ENCODE data around the gene HOXB8. TPM values are rescaled to one million over a fixed set of nuclear protein-coding genes. Genes with fewer than 3 reads are reported as not detected.

HOXB8 gene
- total RNA-seq, 2 experiments from 2014 or later: not detected

- Mint-ChIP-seq H3K27me3 (peaks cover 21% of the 10 kb centered on the region), H3K9me3 (no peaks in the 10 kb centered on the region), H3K36me3 (ENCODE audit: low read depth) (no peaks in the 10 kb centered on the region), H3K4me1 (ENCODE audit: low read depth) (peaks cover 27% of the 10 kb centered on the region), H3K27ac (no peak overlapping the region), H3K4me3 (no peak overlapping the region)
- CTCF ChIA-PET: no interaction called here
- intact Hi-C loops (cut with micrococcal nuclease): no loop called here
- ATAC-seq (no peak), DNase-seq (no peak)
- no peak for TF ChIP-seq CTCF (IDR thresholded peaks at IDR 0.05)
- POLR2A ChIA-PET: interaction anchor here (0.7 to 1.9 kb wide), 3 partner anchors 10 to 53 kb away, joined by 3 to 5 read pairs (median 3); no protein-coding TSS in a partner anchor
These were observed 39.2 kb downstream of the HOXB8 start for GRCh38 chr17:48575673-48576478.

- TF ChIP-seq CTCF (IDR thresholded peaks at IDR 0.05): no peak
- Mint-ChIP-seq H3K9me3 (no peaks in the 10 kb centered on the region), H3K4me1 (ENCODE audit: low read depth) (peaks cover 25% of the 10 kb centered on the region), H3K27ac (no peak overlapping the region), H3K36me3 (ENCODE audit: low read depth) (no peaks in the 10 kb centered on the region), H3K4me3 (no peak overlapping the region), H3K27me3 (peaks cover 14% of the 10 kb centered on the region)
- POLR2A ChIA-PET: no interaction called here
- DNase-seq (no peak), ATAC-seq (no peak)
- CTCF ChIA-PET: interaction anchor here (0.8 to 1.1 kb wide), 3 partner anchors 8 to 223 kb away, joined by 3 to 6 read pairs (median 3); partner anchors contain the start of gene HOXB5
- intact Hi-C loops (cut with micrococcal nuclease): no loop called here
These were observed 40.0 kb downstream of the HOXB8 start for GRCh38 chr17:48575066-48575582.

GRCh38 chr17:48574505-48575065, 40.5 kb downstream of the HOXB8 start:
- ChIA-PET POLR2A (no interaction called here), CTCF (interaction anchor here (0.6 to 1.1 kb wide), 6 partner anchors 8 to 228 kb away, joined by 3 to 6 read pairs (median 3); partner anchors contain the start of gene HOXB5)
- Mint-ChIP-seq H3K9me3 (no peaks in the 10 kb centered on the region), H3K4me1 (ENCODE audit: low read depth) (peaks cover 22% of the 10 kb centered on the region), H3K4me3 (no peak overlapping the region), H3K27ac (no peak overlapping the region), H3K36me3 (ENCODE audit: low read depth) (no peaks in the 10 kb centered on the region), H3K27me3 (peaks cover 10% of the 10 kb centered on the region)
- DNase-seq (no peak), ATAC-seq (no peak)
- intact Hi-C loops (cut with micrococcal nuclease): no loop called here
- no peak for TF ChIP-seq CTCF (IDR thresholded peaks at IDR 0.05)

- Mint-ChIP-seq H3K4me1 (ENCODE audit: low read depth) (peaks cover 9% of the 10 kb centered on the region), H3K36me3 (ENCODE audit: low read depth) (no peaks in the 10 kb centered on the region), H3K27ac (no peak overlapping the region), H3K27me3 (peaks cover 5% of the 10 kb centered on the region), H3K9me3 (no peaks in the 10 kb centered on the region), H3K4me3 (no peak overlapping the region)
- intact Hi-C loops (cut with micrococcal nuclease): no loop called here
- POLR2A ChIA-PET: no interaction called here
- CTCF ChIA-PET: no interaction called here
- DNase-seq (no peak), ATAC-seq (no peak)
- no peak for TF ChIP-seq CTCF (IDR thresholded peaks at IDR 0.05)
These were observed 43.2 kb downstream of the HOXB8 start for GRCh38 chr17:48571826-48572417.
